ENCODE data around the gene WDR55. TPM values are rescaled to one million over a fixed set of nuclear protein-coding genes. Genes with fewer than 3 reads are reported as not detected.
"Not testable (repeated sequence)": the region's sequence is repeated elsewhere in the genome, so short reads cannot be mapped to it uniquely, and the experiment has no call there.

The WDR55 gene
- polyA plus RNA-seq, 1 donor = 19.9 TPM

DNA sequence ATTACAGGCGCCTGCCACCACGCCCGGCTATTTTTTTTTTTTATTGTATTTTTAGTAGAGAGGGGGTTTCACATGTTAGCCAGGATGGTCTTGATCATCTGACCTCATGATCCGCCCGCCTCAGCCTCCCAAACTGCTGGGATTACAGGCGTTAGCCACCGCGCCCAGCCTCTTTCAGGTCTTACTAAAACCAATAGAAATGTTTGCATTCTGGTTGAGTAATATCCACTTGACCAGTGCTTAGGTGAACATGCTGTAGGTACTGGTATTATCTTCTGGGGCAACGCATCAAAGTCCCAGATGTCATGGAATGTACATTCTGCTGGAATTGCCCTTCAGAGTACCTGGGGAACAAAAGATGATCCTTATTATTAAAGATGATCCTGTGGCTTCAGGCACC, 44.1 kb downstream of the WDR55 start:
- no CpG with 5 or more reads among the region's 9 CpGs for WGBS (ENCODE audit: insufficient coverage, low lambda C conversion rate)
- H3K4me1 ChIP-seq (ENCODE audit: control insufficient read depth, insufficient read depth, low read length); H3K27ac ChIP-seq (ENCODE audit: low read length); H3K27me3 ChIP-seq (ENCODE audit: control insufficient read depth, insufficient read depth, low read length); DNase-seq; H3K4me3 ChIP-seq (ENCODE audit: low read length); H3K9me3 ChIP-seq (ENCODE audit: control insufficient read depth, low read depth, low read length): not testable (repeated sequence)
- H3K36me3 ChIP-seq (ENCODE audit: control insufficient read depth, insufficient read depth, low read length) = peaks cover 24% of the 10 kb centered on the region

DNA sequence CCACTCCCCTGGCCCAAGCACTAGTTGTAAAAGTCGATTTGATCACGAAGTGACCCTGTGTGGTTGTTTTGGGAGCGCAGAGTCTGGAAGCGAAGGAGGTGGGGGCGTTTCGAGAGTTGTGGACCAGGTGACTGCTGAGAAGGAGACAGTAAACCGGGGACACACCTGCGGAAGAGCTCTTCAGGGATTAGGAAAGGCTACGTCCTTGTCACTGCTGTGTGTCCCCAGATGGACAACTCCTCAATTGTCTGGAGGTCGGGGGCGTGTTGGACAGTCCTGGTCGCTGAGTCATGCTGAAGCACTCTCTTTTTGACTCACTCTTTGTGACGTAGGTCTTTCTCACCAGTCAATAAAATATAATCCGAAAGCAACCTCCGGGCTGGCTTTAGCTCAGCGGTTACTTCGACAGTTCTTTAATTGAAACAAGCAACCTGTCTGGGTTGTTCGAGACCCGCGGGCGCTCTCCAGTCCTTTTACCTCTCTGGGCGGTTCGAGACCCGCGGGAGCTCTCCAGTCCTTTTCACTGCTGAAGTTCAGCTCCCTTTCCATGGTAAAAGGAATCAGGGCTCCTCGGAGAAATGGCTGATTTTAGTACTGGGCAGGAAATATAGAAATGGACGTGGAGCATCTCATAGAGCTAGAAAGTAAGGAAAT, 46.3 kb downstream of the WDR55 start:
- peak; percentile 63 to 95 for DNase-seq
- peak overlapping the region; percentile 74 for H3K4me3 ChIP-seq (ENCODE audit: low read length)
- H3K27me3 ChIP-seq (ENCODE audit: control insufficient read depth, insufficient read depth, low read length) = no peaks in the 10 kb centered on the region
- H3K27ac ChIP-seq (ENCODE audit: low read length) = peak overlapping the region; percentile 83
- WGBS (ENCODE audit: insufficient coverage, low lambda C conversion rate) = 0% methylated on average over 2 of the region's 27 CpGs
- H3K4me1 ChIP-seq (ENCODE audit: control insufficient read depth, insufficient read depth, low read length) = peaks cover 4% of the 10 kb centered on the region
- H3K9me3 ChIP-seq (ENCODE audit: control insufficient read depth, low read depth, low read length) = no peaks in the 10 kb centered on the region
- H3K36me3 ChIP-seq (ENCODE audit: control insufficient read depth, insufficient read depth, low read length) = peaks cover 4% of the 10 kb centered on the region

DNA sequence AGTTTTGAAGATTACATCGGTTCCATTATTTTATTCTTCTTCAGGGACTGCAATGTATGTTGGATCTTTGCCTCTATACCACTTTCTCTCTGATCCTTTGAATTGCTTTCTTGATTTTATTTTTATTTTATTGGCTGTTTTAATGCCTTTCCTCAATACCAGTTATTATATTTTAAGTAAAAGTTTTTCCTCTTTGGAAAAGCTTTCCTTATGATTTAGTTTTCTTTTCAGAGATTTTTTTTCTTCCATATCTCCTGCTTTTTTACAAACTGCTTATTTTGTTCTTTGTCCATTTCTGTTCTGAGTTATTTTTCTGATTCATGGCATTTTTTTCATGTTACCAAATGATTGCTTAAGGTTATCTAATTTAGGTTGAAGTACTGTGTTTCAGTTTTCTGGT, 47.1 kb downstream of the WDR55 start:
- peak overlapping the region; percentile 74 for H3K4me3 ChIP-seq (ENCODE audit: low read length)
- H3K27ac ChIP-seq (ENCODE audit: low read length) = no peak overlapping the region
- whole genome bisulfite sequencing (ENCODE audit: insufficient coverage, low lambda C conversion rate) = 100% methylated on average over 1 of the region's 1 CpG
- H3K9me3 ChIP-seq (ENCODE audit: control insufficient read depth, low read depth, low read length) = no peaks in the 10 kb centered on the region
- H3K36me3 ChIP-seq (ENCODE audit: control insufficient read depth, insufficient read depth, low read length) = peaks cover 2% of the 10 kb centered on the region
- peaks cover 4% of the 10 kb centered on the region for H3K4me1 ChIP-seq (ENCODE audit: control insufficient read depth, insufficient read depth, low read length)
- no peaks in the 10 kb centered on the region for H3K27me3 ChIP-seq (ENCODE audit: control insufficient read depth, insufficient read depth, low read length)
- no peak for DNase-seq

DNA sequence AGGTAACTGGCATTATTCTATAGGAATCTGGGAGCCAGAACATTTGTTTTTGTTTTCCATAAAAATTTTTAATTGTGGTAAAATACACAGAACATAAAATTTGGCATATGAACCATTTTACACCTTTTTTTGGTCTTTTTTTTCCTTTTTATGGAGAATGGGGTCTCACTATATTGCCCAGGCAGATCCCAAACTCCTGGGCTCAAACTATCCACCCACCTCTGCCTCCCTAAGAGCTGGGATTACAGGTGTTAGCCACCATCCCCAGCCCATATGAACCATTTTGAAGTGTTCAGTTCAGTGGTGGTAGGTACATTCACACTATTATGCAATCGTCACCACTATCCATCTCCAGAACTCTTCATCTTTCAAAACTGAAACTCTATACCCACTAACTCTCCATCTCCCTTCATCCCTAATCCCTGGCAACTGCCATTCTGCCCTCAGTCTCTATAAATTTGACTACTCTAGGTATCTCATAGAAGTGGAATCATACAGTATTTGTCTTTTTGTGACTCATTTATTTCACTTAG, 48.9 kb downstream of the WDR55 start:
- Histone ChIP-seq H3K4me1 (ENCODE audit: control insufficient read depth, insufficient read depth, low read length) (peaks cover 4% of the 10 kb centered on the region), H3K27ac (ENCODE audit: low read length) (no peak overlapping the region), H3K27me3 (ENCODE audit: control insufficient read depth, insufficient read depth, low read length) (no peaks in the 10 kb centered on the region), H3K36me3 (ENCODE audit: control insufficient read depth, insufficient read depth, low read length) (no peaks in the 10 kb centered on the region), H3K4me3 (ENCODE audit: low read length) (no peak overlapping the region), H3K9me3 (ENCODE audit: control insufficient read depth, low read depth, low read length) (no peaks in the 10 kb centered on the region)
- WGBS (ENCODE audit: insufficient coverage, low lambda C conversion rate) = no CpG with 5 or more reads among the region's 1 CpG
- no peak for DNase-seq

DNA sequence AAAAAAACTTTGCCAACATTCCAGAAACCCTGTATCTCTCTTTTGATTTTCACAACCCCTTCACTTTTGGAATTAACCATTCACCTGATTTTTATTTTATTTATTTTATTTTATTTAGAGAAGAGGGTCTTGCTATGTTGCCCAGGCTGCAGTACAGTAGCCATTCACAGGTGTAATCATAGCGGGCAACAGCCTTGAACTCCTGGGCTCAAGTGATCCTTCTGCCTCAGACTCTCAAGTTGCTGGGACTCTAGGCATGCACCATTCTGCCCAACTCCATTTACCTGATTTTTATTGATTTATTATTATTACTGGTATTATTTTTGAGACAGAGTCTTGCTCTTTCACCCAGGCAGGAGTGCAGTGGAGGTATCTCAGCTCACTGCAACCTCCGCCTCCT, 51.5 kb downstream of the WDR55 start:
- H3K36me3 ChIP-seq (ENCODE audit: control insufficient read depth, insufficient read depth, low read length); H3K4me3 ChIP-seq (ENCODE audit: low read length); H3K9me3 ChIP-seq (ENCODE audit: control insufficient read depth, low read depth, low read length); DNase-seq; H3K27me3 ChIP-seq (ENCODE audit: control insufficient read depth, insufficient read depth, low read length); H3K4me1 ChIP-seq (ENCODE audit: control insufficient read depth, insufficient read depth, low read length); H3K27ac ChIP-seq (ENCODE audit: low read length): not testable (repeated sequence)
- no CpG with 5 or more reads among the region's 2 CpGs for WGBS (ENCODE audit: insufficient coverage, low lambda C conversion rate)

DNA sequence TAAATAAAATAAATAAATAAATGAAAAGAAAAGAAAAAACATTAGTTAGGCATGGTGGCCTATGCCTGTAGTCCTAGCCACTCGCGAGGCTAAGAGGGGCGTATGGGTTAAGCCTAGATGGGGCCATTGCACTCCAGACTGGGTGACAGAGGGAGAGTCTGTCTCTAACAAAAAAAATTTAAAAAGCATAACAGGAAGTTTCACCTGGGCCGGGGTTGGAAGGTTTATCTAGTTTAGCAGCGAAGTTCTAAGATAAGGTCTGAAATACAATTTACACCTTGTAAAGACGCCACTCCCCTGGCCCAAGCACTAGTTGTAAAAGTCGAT, 53.5 kb downstream of the WDR55 start:
- Histone ChIP-seq H3K27ac (ENCODE audit: low read length) (peak overlapping the region; percentile 39), H3K27me3 (ENCODE audit: control insufficient read depth, insufficient read depth, low read length) (peaks cover 2% of the 10 kb centered on the region), H3K4me1 (ENCODE audit: control insufficient read depth, insufficient read depth, low read length) (no peaks in the 10 kb centered on the region), H3K4me3 (ENCODE audit: low read length) (peak overlapping the region; percentile 21), H3K9me3 (ENCODE audit: control insufficient read depth, low read depth, low read length) (no peaks in the 10 kb centered on the region), H3K36me3 (ENCODE audit: control insufficient read depth, insufficient read depth, low read length) (no peaks in the 10 kb centered on the region)
- DNase-seq = no peak
- no CpG with 5 or more reads among the region's 7 CpGs for WGBS (ENCODE audit: insufficient coverage, low lambda C conversion rate)

DNA sequence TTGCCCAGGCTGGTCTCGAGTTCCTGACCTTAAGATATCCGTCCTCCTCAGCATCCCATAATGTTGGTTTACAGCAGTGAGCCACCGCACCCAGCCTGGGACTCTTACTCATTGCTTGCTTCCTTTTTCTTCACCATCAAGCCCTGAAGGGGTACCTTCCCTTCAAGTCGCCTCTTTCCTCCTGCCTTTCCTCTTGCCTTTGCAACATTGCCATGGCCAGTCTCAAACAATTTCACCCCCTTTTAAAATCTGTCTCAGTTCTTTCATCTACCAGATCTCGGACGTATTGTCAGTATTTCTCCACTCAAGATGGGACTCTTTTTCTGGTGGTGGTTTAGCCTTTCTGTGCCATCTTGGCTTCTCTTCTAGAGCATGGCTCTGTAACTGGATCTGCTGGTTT, 56.0 kb downstream of the WDR55 start:
- H3K36me3 ChIP-seq (ENCODE audit: control insufficient read depth, insufficient read depth, low read length); H3K27me3 ChIP-seq (ENCODE audit: control insufficient read depth, insufficient read depth, low read length); H3K9me3 ChIP-seq (ENCODE audit: control insufficient read depth, low read depth, low read length); DNase-seq; H3K4me1 ChIP-seq (ENCODE audit: control insufficient read depth, insufficient read depth, low read length); H3K27ac ChIP-seq (ENCODE audit: low read length); H3K4me3 ChIP-seq (ENCODE audit: low read length): not testable (repeated sequence)
- no CpG with 5 or more reads among the region's 6 CpGs for WGBS (ENCODE audit: insufficient coverage, low lambda C conversion rate)

DNA sequence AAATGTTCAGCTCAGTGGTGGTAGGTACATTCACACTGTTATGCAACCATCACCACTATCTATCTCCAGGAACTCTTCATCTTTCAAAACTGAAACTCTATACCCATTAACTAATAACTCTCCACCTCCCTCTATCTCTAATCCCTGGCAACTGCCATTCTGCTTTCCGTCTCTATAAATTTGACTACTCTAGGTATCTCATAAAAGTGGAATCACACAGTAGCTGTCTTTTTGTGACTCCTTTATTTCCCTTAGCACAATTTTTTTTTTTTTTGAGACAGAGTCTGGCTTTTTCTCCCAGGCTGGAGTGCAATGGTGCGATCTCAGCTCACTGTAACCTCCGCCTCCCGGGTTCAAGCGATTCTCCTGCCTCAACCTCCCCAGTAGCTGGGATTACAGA, 56.7 kb downstream of the WDR55 start:
- WGBS (ENCODE audit: insufficient coverage, low lambda C conversion rate) = no CpG with 5 or more reads among the region's 5 CpGs
- not testable (repeated sequence) for DNase-seq; H3K27ac ChIP-seq (ENCODE audit: low read length); H3K27me3 ChIP-seq (ENCODE audit: control insufficient read depth, insufficient read depth, low read length); H3K4me1 ChIP-seq (ENCODE audit: control insufficient read depth, insufficient read depth, low read length); H3K36me3 ChIP-seq (ENCODE audit: control insufficient read depth, insufficient read depth, low read length); H3K4me3 ChIP-seq (ENCODE audit: low read length); H3K9me3 ChIP-seq (ENCODE audit: control insufficient read depth, low read depth, low read length)

Other genes starting within 250 kb of the WDR55 start
- gene EIF4EBP3, start 117.2 kb upstream of the WDR55 start, polyA plus RNA-seq = 14.7 TPM
- 21.7 TPM for gene SRA1, start 107.4 kb upstream of the WDR55 start, polyA plus RNA-seq
- gene APBB3, start 100.3 kb upstream of the WDR55 start, polyA plus RNA-seq = 27.2 TPM
- gene SLC35A4, start 100.1 kb upstream of the WDR55 start, polyA plus RNA-seq = 62.5 TPM
- gene CD14, start 31.7 kb upstream of the WDR55 start, polyA plus RNA-seq = 13.2 TPM
- 15.3 TPM for gene TMCO6, start 25.5 kb upstream of the WDR55 start, polyA plus RNA-seq
- gene NDUFA2, start 17.3 kb upstream of the WDR55 start, polyA plus RNA-seq = 77.8 TPM
- gene IK, start 17.1 kb upstream of the WDR55 start, polyA plus RNA-seq = 104 TPM
- 0.22 TPM for gene DND1, start 8.7 kb downstream of the WDR55 start, polyA plus RNA-seq
- gene HARS1, start 26.5 kb downstream of the WDR55 start, polyA plus RNA-seq = 55.4 TPM
- gene HARS2, start 26.6 kb downstream of the WDR55 start, polyA plus RNA-seq = 39.2 TPM
- 78.7 TPM for gene ZMAT2, start 35.5 kb downstream of the WDR55 start, polyA plus RNA-seq
- gene PCDHA1, start 121.2 kb downstream of the WDR55 start, polyA plus RNA-seq = 0.55 TPM
- 0.81 TPM for gene PCDHA2, start 129.9 kb downstream of the WDR55 start, polyA plus RNA-seq
- gene PCDHA3, start 136.2 kb downstream of the WDR55 start, polyA plus RNA-seq = 0.85 TPM
- 1.3 TPM for gene PCDHA4, start 142.2 kb downstream of the WDR55 start, polyA plus RNA-seq
- 0.46 TPM for gene PCDHA5, start 156.7 kb downstream of the WDR55 start, polyA plus RNA-seq
- 0.85 TPM for gene PCDHA6, start 163.1 kb downstream of the WDR55 start, polyA plus RNA-seq
- 0.31 TPM for gene PCDHA7, start 169.4 kb downstream of the WDR55 start, polyA plus RNA-seq
- gene PCDHA8, start 176.3 kb downstream of the WDR55 start, polyA plus RNA-seq = 0.43 TPM
- gene PCDHA9, start 183.5 kb downstream of the WDR55 start, polyA plus RNA-seq = 0.24 TPM
- gene PCDHA10, start 191.0 kb downstream of the WDR55 start, polyA plus RNA-seq = 1.1 TPM
- gene PCDHA11, start 204.1 kb downstream of the WDR55 start, polyA plus RNA-seq = 1.3 TPM
- gene PCDHA12, start 210.4 kb downstream of the WDR55 start, polyA plus RNA-seq = 0.48 TPM
- gene PCDHA13, start 217.2 kb downstream of the WDR55 start, polyA plus RNA-seq = 0.72 TPM